ENCODE data around the gene SLC17A2.

The SLC17A2 gene

GRCh38 chr6:25921525-25922203 is 8.8 kb downstream of the SLC17A2 start:
- DNase-seq (ENCODE audit: low read depth in 2 of 2), result no peak

- no peak for DNase-seq (ENCODE audit: low read depth in 2 of 2)
Measured at GRCh38 chr6:25919657-25920056, 10.8 kb downstream of the SLC17A2 start.

GRCh38 chr6:25918083-25918683 is 12.3 kb downstream of the SLC17A2 start:
- DNase-seq (ENCODE audit: low read depth in 2 of 2), result peak in 1 of 2 donors; percentile 10

- DNase-seq (ENCODE audit: low read depth in 2 of 2), result no peak
Measured at GRCh38 chr6:25916789-25917490, 13.6 kb downstream of the SLC17A2 start.

GRCh38 chr6:25916330-25916729 is 14.2 kb downstream of the SLC17A2 start:
- no peak for DNase-seq (ENCODE audit: low read depth in 2 of 2)

- DNase-seq (ENCODE audit: low read depth in 2 of 2), result no peak
Measured at GRCh38 chr6:25913741-25914140, 16.8 kb downstream of the SLC17A2 start.

GRCh38 chr6:25911351-25911750 is 19.1 kb downstream of the SLC17A2 start:
- no peak for DNase-seq (ENCODE audit: low read depth in 2 of 2)

- no peak for DNase-seq (ENCODE audit: low read depth in 2 of 2)
Measured at GRCh38 chr6:25907475-25908014, 22.9 kb downstream of the SLC17A2 start.

GRCh38 chr6:25903467-25904099 is 26.9 kb downstream of the SLC17A2 start:
- DNase-seq (ENCODE audit: low read depth in 2 of 2), result no peak

GRCh38 chr6:25902071-25902470 is 28.4 kb downstream of the SLC17A2 start:
- no peak for DNase-seq (ENCODE audit: low read depth in 2 of 2)

GRCh38 chr6:25900843-25901242 is 29.6 kb downstream of the SLC17A2 start:
- DNase-seq (ENCODE audit: low read depth in 2 of 2), result no peak

- DNase-seq (ENCODE audit: low read depth in 2 of 2), result no peak
Measured at GRCh38 chr6:25899580-25900408, 30.7 kb downstream of the SLC17A2 start.

- DNase-seq (ENCODE audit: low read depth in 2 of 2), result no peak
Measured at GRCh38 chr6:25899123-25899522, 31.4 kb downstream of the SLC17A2 start.

- no peak for DNase-seq (ENCODE audit: low read depth in 2 of 2)
Measured at GRCh38 chr6:25898289-25898977, 32.1 kb downstream of the SLC17A2 start.

GRCh38 chr6:25896252-25896651 is 34.2 kb downstream of the SLC17A2 start:
- DNase-seq (ENCODE audit: low read depth in 2 of 2), result no peak

- DNase-seq (ENCODE audit: low read depth in 2 of 2), result no peak
Measured at GRCh38 chr6:25895771-25896170, 34.7 kb downstream of the SLC17A2 start.

- DNase-seq (ENCODE audit: low read depth in 2 of 2), result no peak
Measured at GRCh38 chr6:25893778-25894177, 36.7 kb downstream of the SLC17A2 start.

GRCh38 chr6:25892877-25893276 is 37.6 kb downstream of the SLC17A2 start:
- no peak for DNase-seq (ENCODE audit: low read depth in 2 of 2)

- DNase-seq (ENCODE audit: low read depth in 2 of 2), result no peak
Measured at GRCh38 chr6:25889877-25890853, 40.3 kb downstream of the SLC17A2 start.

- no peak for DNase-seq (ENCODE audit: low read depth in 2 of 2)
Measured at GRCh38 chr6:25888626-25889025, 41.9 kb downstream of the SLC17A2 start.

Data from activated CD4-positive, alpha-beta T cell treated with anti-CD3 and anti-CD28 coated beads for 24 hours (primary cell).